Measurements from ENCODE around the gene CDH4.

DNA sequence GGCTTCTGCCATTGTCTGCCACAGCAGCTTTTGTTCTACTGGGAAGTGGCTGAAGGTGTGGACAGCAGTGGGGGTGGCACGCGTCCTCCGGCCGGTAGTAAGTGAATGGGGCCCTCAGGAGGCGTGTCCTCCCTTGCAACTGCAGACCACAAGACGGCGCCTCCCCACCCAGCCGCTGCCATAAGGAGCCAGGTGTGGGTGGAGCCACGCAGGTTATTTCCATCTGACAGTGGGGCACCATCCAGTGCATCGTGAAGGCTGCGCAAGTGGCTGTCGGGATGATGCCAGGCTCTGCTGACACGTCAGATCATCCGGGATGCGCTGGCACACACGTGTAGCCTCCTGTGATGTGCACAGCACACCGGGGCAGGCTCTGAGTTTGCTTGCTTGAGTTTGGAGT is 379.7 kb downstream of the CDH4 start:
- TF ChIP-seq, protein P1, sequence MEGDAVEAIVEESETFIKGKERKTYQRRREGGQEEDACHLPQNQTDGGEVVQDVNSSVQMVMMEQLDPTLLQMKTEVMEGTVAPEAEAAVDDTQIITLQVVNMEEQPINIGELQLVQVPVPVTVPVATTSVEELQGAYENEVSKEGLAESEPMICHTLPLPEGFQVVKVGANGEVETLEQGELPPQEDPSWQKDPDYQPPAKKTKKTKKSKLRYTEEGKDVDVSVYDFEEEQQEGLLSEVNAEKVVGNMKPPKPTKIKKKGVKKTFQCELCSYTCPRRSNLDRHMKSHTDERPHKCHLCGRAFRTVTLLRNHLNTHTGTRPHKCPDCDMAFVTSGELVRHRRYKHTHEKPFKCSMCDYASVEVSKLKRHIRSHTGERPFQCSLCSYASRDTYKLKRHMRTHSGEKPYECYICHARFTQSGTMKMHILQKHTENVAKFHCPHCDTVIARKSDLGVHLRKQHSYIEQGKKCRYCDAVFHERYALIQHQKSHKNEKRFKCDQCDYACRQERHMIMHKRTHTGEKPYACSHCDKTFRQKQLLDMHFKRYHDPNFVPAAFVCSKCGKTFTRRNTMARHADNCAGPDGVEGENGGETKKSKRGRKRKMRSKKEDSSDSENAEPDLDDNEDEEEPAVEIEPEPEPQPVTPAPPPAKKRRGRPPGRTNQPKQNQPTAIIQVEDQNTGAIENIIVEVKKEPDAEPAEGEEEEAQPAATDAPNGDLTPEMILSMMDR (IDR thresholded peaks at IDR 0.05; ENCODE audit: insufficient read depth, low read length, poor library complexity, severe bottlenecking), result no peak
- TF ChIP-seq EZH2phosphoT487 (conservative IDR thresholded peaks at IDR 0.05; ENCODE audit: low read length), result no peak
